GM23248 (cell line): ENCODE data around the gene HDAC4. TPM values are rescaled to one million over a fixed set of nuclear protein-coding genes. Genes with fewer than 3 reads are reported as not detected.

Source experiments
- DNase-seq: peaks from one replicate; pipeline ENCODE4 v3.0.0-alpha.2; 2015
- H2AFZ ChIP-seq: fragments of 200-600 bp; sonication (generic); 2 replicates; pipeline ENCODE4 v1.6.1; 2016; ENCODE audit warnings: antibody characterized with exemption
- H3F3A ChIP-seq: fragments of 200-600 bp; sonication (generic); 2 replicates; pipeline ENCODE4 v1.6.1; 2016; ENCODE audit warnings: mild to moderate bottlenecking, antibody characterized with exemption, mixed run types; ENCODE audit not compliant: insufficient read depth
- H3K27ac ChIP-seq: fragments of 200-600 bp; sonication (generic); 2 replicates; pipeline ENCODE4 v1.5.1; 2016; ENCODE audit warnings: mild to moderate bottlenecking
- H3K27me3 ChIP-seq: fragments of 200-600 bp; sonication (generic); replicated peaks from 2 replicates; pipeline ENCODE4 v1.6.1; 2016; ENCODE audit warnings: mild to moderate bottlenecking; ENCODE audit not compliant: insufficient read depth
- H3K36me3 ChIP-seq: fragments of 200-600 bp; sonication (generic); 2 replicates; pipeline ENCODE4 v1.6.1; 2016; ENCODE audit warnings: low read depth, mild to moderate bottlenecking
- H3K4me1 ChIP-seq: fragments of 200-600 bp; sonication (generic); 2 replicates; pipeline ENCODE4 v1.6.1; 2016; ENCODE audit warnings: mild to moderate bottlenecking; ENCODE audit not compliant: insufficient read depth
- H3K4me2 ChIP-seq: fragments of 200-600 bp; sonication (generic); one replicate; pipeline ENCODE4 v1.6.1; 2016; ENCODE audit warnings: mild to moderate bottlenecking; ENCODE audit not compliant: unreplicated experiment
- H3K4me3 ChIP-seq: fragments of 200-600 bp; sonication (generic); 2 replicates; pipeline ENCODE4 v1.5.1; 2016; ENCODE audit warnings: mild to moderate bottlenecking
- H3K79me2 ChIP-seq: fragments of 200-600 bp; sonication (generic); 2 replicates; pipeline ENCODE4 v1.6.1; 2016; ENCODE audit warnings: mild to moderate bottlenecking; ENCODE audit not compliant: insufficient read depth
- H3K9ac ChIP-seq: fragments of 200-600 bp; sonication (generic); 2 replicates; pipeline ENCODE4 v1.6.1; 2016; ENCODE audit warnings: mild to moderate bottlenecking
- H3K9me2 ChIP-seq: fragments of 200-600 bp; sonication (generic); 2 replicates; pipeline ENCODE4 v1.6.1; 2016; ENCODE audit warnings: mixed run types, mild to moderate bottlenecking, moderate library complexity; ENCODE audit not compliant: insufficient read depth
- H3K9me3 ChIP-seq: fragments of 200-600 bp; sonication (generic); one replicate; pipeline ENCODE4 v1.6.1; 2017; ENCODE audit warnings: low read depth
- H4K20me1 ChIP-seq: fragments of 200-600 bp; sonication (generic); 2 replicates; pipeline ENCODE4 v1.6.0; 2016; ENCODE audit not compliant: insufficient read depth
- EZH2 ChIP-seq: fragments of 200-600 bp; sonication (generic); IDR thresholded peaks from 2 replicates; pipeline ENCODE4 v1.6.1; 2018; ENCODE audit warnings: antibody characterized with exemption, mild to moderate bottlenecking; ENCODE audit not compliant: insufficient read depth, poor library complexity, severe bottlenecking
- EZH2phosphoT487 ChIP-seq: fragments of 200-600 bp; sonication (generic); IDR thresholded peaks from 2 replicates; pipeline ENCODE4 v1.6.1; 2018; ENCODE audit warnings: antibody characterized with exemption, moderate library complexity, mild to moderate bottlenecking, low read depth; ENCODE audit not compliant: insufficient read depth
- WGBS, 2 experiments: methylation state at CpG; one replicate each; pipeline ENCODE4 v1.1.6; 2015 to 2017; ENCODE audit warnings: low lambda C conversion rate in 2 of 2, low coverage in 1 of 2; ENCODE audit errors: missing lambda C conversion rate in 2 of 2; 5-methylcytosine and 5-hydroxymethylcytosine counted together
- in situ Hi-C: fragments of 300-500 bp; cut with MboI; formaldehyde crosslinking; loops from 2 replicates; pipeline ENCODE4 v1.15.0; 2020
- polyA plus RNA-seq: library from polyadenylated mRNA; unstranded; fragments of >200 nt; fragmentation: Nextera tagmentation; extraction: Ambion mirVana; gene quantifications from 2 replicates; pipeline ENCODE4 v1.2.1, GENCODE V29; 2016
- total RNA-seq: library from RNA; depleted of rRNA; stranded (reverse); fragments of >200 nt; shearing (Covaris generic); gene quantifications from 2 replicates; pipeline ENCODE4 v1.2.3, GENCODE V29; 2014

HDAC4 gene
- total and polyA plus RNA-seq, 2 experiments from 2014 or later: 2.1 to 6.3 TPM

DNA sequence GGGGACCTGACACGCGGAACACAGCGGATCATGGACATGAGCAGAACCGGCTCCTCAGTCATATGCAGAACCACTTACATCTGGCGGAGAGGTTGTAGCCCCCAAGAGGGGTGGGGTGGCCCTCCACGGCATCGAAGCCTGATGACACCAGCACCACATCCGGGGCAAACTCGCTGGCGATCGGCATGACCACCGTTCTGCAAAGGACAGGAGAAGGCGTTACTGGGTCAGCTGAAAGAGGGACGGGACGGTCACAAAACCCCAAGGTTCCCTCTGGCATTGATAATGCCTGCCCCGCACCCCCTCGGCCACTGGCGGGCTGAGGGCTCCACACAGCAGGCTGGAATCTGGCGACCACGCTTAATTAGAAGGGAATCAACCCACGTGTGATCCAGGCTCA lies 332.4 kb downstream of the HDAC4 start:
- Histone ChIP-seq H3K36me3 (no peaks in the 10 kb centered on the region), H3K27ac (no peak overlapping the region), H3K79me2 (no peaks in the 10 kb centered on the region), H3K9me3 (no peaks in the 10 kb centered on the region), H3K27me3 (no peaks in the 10 kb centered on the region), H3K4me2 (no peak overlapping the region), H3K4me3 (no peak overlapping the region), H3K4me1 (no peaks in the 10 kb centered on the region), H4K20me1 (no peaks in the 10 kb centered on the region), H3K9me2 (no peaks in the 10 kb centered on the region), H3K9ac (no peak overlapping the region), H3F3A (peaks cover 22% of the 10 kb centered on the region), H2AFZ (no peak overlapping the region)
- in situ Hi-C loops: no loop called here
- no peak for DNase-seq
- TF ChIP-seq EZH2phosphoT487: no peak
- TF ChIP-seq EZH2: no peak
- WGBS, 2 experiments: 91 to 93% methylated on average over 21 of the region's 21 CpGs

GRCh38 chr2:239067196-239067865 lies 333.5 kb downstream of the HDAC4 start:
- no peaks in the 10 kb centered on the region for H3K27me3 ChIP-seq
- H3K4me2 ChIP-seq: no peak overlapping the region
- H3K4me3 ChIP-seq: no peak overlapping the region
- H3K79me2 ChIP-seq: no peaks in the 10 kb centered on the region
- H3K27ac ChIP-seq: no peak overlapping the region
- no peaks in the 10 kb centered on the region for H3K4me1 ChIP-seq
- no peak overlapping the region for H2AFZ ChIP-seq
- H3K9me3 ChIP-seq: no peaks in the 10 kb centered on the region
- no peak overlapping the region for H3K9ac ChIP-seq
- no peak for TF ChIP-seq EZH2phosphoT487
- TF ChIP-seq EZH2: no peak
- WGBS, 2 experiments: 91 to 92% methylated on average over 27 to 28 of the region's 28 CpGs
- H4K20me1 ChIP-seq: no peaks in the 10 kb centered on the region
- DNase-seq: no peak
- in situ Hi-C loops: no loop called here
- H3K36me3 ChIP-seq: no peaks in the 10 kb centered on the region
- H3F3A ChIP-seq: peaks cover 22% of the 10 kb centered on the region
- no peaks in the 10 kb centered on the region for H3K9me2 ChIP-seq

- Histone ChIP-seq H3K4me2 (no peak overlapping the region), H3K4me3 (no peak overlapping the region), H3K27ac (no peak overlapping the region), H3K79me2 (no peaks in the 10 kb centered on the region), H3K4me1 (no peaks in the 10 kb centered on the region), H4K20me1 (no peaks in the 10 kb centered on the region), H3K9me3 (no peaks in the 10 kb centered on the region), H3K27me3 (no peaks in the 10 kb centered on the region), H3K9ac (no peak overlapping the region), H3K36me3 (no peaks in the 10 kb centered on the region), H2AFZ (no peak overlapping the region), H3F3A (peaks cover 22% of the 10 kb centered on the region), H3K9me2 (no peaks in the 10 kb centered on the region)
- in situ Hi-C loops: no loop called here
- WGBS, 2 experiments: 89 to 95% methylated on average over 19 to 24 of the region's 24 CpGs
- TF ChIP-seq EZH2phosphoT487 (no peak), EZH2 (no peak)
- DNase-seq: no peak
Observed at GRCh38 chr2:239066597-239066996, 334.2 kb downstream of the HDAC4 start.

- TF ChIP-seq EZH2phosphoT487: no peak
- no peak for TF ChIP-seq EZH2
- Histone ChIP-seq H3K4me1 (no peaks in the 10 kb centered on the region), H4K20me1 (no peaks in the 10 kb centered on the region), H3K9me3 (no peaks in the 10 kb centered on the region), H3K79me2 (no peaks in the 10 kb centered on the region), H3K4me3 (no peak overlapping the region), H3K9ac (no peak overlapping the region), H3F3A (peaks cover 22% of the 10 kb centered on the region), H3K36me3 (no peaks in the 10 kb centered on the region), H3K27me3 (no peaks in the 10 kb centered on the region), H3K9me2 (no peaks in the 10 kb centered on the region), H2AFZ (no peak overlapping the region), H3K27ac (no peak overlapping the region), H3K4me2 (no peak overlapping the region)
- 89 to 92% methylated on average over 11 of the region's 11 CpGs for WGBS, 2 experiments
- in situ Hi-C loops: no loop called here
- DNase-seq: no peak
Observed at GRCh38 chr2:239065962-239066361, 334.9 kb downstream of the HDAC4 start.

DNA sequence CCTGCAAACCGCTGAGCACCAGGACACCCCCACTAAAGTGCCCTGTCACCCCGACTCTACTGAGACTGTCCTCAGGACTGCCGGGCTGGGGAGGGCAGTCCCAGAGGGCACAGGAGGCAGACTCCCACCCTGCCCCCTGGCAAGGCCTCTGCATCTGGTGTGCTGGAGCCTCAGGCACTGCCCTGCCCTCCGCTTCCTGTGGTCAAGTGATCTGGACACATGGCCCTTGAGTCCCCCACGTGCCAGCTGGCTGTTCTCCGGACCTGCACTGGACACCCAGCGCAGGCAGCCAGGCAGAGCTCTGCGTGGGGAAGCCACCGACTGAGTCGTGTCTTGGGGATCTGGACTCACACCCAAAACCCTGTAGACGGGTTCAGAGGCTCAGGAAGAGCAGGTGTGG lies 335.3 kb downstream of the HDAC4 start:
- DNase-seq: no peak
- H3K79me2 ChIP-seq: no peaks in the 10 kb centered on the region
- TF ChIP-seq EZH2: no peak
- TF ChIP-seq EZH2phosphoT487: no peak
- H3K4me1 ChIP-seq: no peaks in the 10 kb centered on the region
- H3K27ac ChIP-seq: no peak overlapping the region
- no peaks in the 10 kb centered on the region for H3K9me2 ChIP-seq
- no peaks in the 10 kb centered on the region for H4K20me1 ChIP-seq
- H2AFZ ChIP-seq: no peak overlapping the region
- in situ Hi-C loops: no loop called here
- H3K4me2 ChIP-seq: no peak overlapping the region
- no peaks in the 10 kb centered on the region for H3K27me3 ChIP-seq
- H3K4me3 ChIP-seq: no peak overlapping the region
- peaks cover 20% of the 10 kb centered on the region for H3F3A ChIP-seq
- 97% methylated on average over 11 of the region's 11 CpGs for WGBS, 2 experiments
- H3K36me3 ChIP-seq: no peaks in the 10 kb centered on the region
- H3K9me3 ChIP-seq: no peaks in the 10 kb centered on the region
- H3K9ac ChIP-seq: no peak overlapping the region
